ENCODE results near the gene EEF1AKMT2. TPM values are rescaled to one million over a fixed set of nuclear protein-coding genes. Genes with fewer than 3 reads are reported as not detected.

The EEF1AKMT2 gene
- total RNA-seq, 1 donor = 20.3 TPM

DNA sequence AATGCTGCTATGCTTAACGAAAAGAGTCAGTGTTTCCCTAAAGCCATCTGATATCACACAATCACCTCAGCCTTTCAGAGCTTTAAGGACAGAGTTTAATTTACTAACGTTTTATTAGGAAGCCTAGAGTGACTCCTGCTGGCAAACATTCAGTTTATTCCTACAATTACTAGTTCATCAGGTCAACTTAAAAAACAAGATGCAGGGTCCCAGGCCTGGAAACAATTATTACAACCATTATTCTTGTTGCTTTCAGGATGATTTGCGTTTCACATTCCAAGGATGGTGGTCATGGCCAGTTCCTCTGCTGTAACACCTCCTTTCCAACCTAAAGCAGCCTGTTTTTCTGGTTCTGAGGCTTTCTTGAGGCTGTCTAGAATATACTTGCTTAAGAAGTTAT lies 46.0 kb downstream of the EEF1AKMT2 start:
- Histone ChIP-seq H3K79me2 (ENCODE audit: insufficient read depth, low read length) (peaks cover 9% of the 10 kb centered on the region), H3K4me3 (ENCODE audit: insufficient read depth, low read length) (no peak overlapping the region), H3K4me1 (ENCODE audit: insufficient read depth, low read length) (peaks cover 21% of the 10 kb centered on the region), H3K36me3 (ENCODE audit: insufficient read depth, low read length) (peaks cover 12% of the 10 kb centered on the region), H3K27ac (ENCODE audit: low read depth, low read length) (no peak overlapping the region), H3K4me2 (ENCODE audit: insufficient read depth, low read length) (no peak overlapping the region), H3K27me3 (ENCODE audit: insufficient read depth, low read length) (no peaks in the 10 kb centered on the region), H4K20me1 (ENCODE audit: insufficient read depth, low read length) (peaks cover 14% of the 10 kb centered on the region), H2AFZ (ENCODE audit: low read length) (no peak overlapping the region), H3K9me3 (ENCODE audit: low read depth, low read length) (no peaks in the 10 kb centered on the region)
- no peak for DNase-seq (ENCODE audit: insufficient read length, low spot score, missing footprints)
- TF ChIP-seq, protein P1, sequence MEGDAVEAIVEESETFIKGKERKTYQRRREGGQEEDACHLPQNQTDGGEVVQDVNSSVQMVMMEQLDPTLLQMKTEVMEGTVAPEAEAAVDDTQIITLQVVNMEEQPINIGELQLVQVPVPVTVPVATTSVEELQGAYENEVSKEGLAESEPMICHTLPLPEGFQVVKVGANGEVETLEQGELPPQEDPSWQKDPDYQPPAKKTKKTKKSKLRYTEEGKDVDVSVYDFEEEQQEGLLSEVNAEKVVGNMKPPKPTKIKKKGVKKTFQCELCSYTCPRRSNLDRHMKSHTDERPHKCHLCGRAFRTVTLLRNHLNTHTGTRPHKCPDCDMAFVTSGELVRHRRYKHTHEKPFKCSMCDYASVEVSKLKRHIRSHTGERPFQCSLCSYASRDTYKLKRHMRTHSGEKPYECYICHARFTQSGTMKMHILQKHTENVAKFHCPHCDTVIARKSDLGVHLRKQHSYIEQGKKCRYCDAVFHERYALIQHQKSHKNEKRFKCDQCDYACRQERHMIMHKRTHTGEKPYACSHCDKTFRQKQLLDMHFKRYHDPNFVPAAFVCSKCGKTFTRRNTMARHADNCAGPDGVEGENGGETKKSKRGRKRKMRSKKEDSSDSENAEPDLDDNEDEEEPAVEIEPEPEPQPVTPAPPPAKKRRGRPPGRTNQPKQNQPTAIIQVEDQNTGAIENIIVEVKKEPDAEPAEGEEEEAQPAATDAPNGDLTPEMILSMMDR (IDR thresholded peaks at IDR 0.05; ENCODE audit: extremely low read depth, low read depth, low read length) = no peak

DNA sequence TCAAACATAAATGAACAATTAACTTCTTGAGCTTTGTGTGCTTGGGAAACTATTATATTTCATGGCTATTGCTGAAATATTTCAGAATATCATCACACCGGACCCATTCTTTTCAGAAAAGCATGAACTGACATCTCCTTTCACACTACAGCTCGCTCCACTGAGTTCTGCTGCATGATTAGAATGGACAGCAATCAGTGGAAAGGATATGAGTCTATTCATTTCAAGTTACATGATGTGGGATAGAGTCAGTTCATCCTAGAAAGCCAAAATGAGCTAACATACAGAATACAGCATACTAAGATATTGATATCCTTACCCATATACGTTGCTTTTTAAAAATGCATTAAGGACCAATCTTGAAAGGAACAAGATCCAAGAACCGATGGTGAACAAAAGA lies 46.4 kb downstream of the EEF1AKMT2 start:
- no peak overlapping the region for H2AFZ ChIP-seq (ENCODE audit: low read length)
- peaks cover 17% of the 10 kb centered on the region for H4K20me1 ChIP-seq (ENCODE audit: insufficient read depth, low read length)
- H3K4me1 ChIP-seq (ENCODE audit: insufficient read depth, low read length) = peaks cover 25% of the 10 kb centered on the region
- H3K36me3 ChIP-seq (ENCODE audit: insufficient read depth, low read length) = peaks cover 9% of the 10 kb centered on the region
- peak overlapping the region; percentile 77 for H3K4me3 ChIP-seq (ENCODE audit: insufficient read depth, low read length)
- H3K79me2 ChIP-seq (ENCODE audit: insufficient read depth, low read length) = peaks cover 12% of the 10 kb centered on the region
- H3K9me3 ChIP-seq (ENCODE audit: low read depth, low read length) = no peaks in the 10 kb centered on the region
- DNase-seq (ENCODE audit: insufficient read length, low spot score, missing footprints) = no peak
- H3K4me2 ChIP-seq (ENCODE audit: insufficient read depth, low read length) = peak overlapping the region; percentile 76
- TF ChIP-seq, protein P1 (IDR thresholded peaks at IDR 0.05; ENCODE audit: extremely low read depth, low read depth, low read length) = no peak
- peak overlapping the region; percentile 25 for H3K27ac ChIP-seq (ENCODE audit: low read depth, low read length)
- no peaks in the 10 kb centered on the region for H3K27me3 ChIP-seq (ENCODE audit: insufficient read depth, low read length)

DNA sequence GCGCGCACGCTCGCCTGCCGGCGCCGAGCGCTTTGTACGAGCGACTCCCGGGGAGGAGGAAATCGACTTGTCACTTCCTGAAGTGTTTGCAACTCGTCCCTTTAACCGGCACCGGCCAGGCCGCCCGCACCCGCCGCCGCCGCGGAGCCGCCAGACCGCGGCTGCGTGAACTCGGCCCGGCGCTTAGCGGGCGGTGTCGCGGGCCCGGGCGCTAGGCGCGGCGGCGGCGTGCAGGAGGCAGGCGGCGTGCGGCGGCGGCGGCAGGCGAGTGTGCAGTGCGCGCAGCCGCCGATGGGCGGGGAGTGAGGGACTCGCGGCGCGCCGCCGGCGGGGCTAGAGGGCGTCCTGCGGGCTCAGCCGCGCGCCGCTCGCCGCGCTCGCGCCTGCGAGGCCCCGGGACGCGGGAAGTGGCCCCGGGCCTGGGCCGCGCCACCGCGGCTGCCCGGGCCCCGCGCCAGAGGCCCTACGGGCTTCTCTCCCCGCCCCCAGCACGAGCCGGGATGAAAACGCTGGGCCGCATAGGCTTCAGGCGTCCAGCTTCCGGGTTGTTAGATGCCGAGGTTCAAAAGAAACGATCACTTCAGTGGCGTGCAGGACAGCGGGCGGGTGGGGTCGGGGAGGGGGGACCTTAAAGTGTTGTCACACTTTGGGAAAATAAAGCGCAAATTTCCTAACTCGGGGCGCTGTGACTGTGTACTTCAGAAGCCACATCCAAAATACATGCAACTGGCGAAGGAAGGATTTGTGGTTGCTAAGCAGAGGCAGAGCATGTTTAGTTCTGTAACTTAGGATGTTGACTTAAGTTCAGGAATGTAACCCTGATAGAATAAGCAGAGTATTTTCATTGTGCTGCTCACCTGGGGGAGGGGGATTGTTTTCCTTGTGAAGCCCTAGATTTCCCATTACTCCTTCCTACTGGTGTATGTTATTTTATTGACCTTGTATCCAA lies 47.3 kb downstream of the EEF1AKMT2 start, which contains the start of gene FAM53B:
FAM53B (minus strand) TSS at position 277 of the 949 bp plus-strand sequence. CDS start 37,665 bp downstream, outside the sequence.
- TF ChIP-seq, protein P1 (IDR thresholded peaks at IDR 0.05; ENCODE audit: extremely low read depth, low read depth, low read length) = no peak
- Histone ChIP-seq H3K4me3 (ENCODE audit: insufficient read depth, low read length) (peak within 1 kb of the TSS; percentile 77), H3K9me3 (ENCODE audit: low read depth, low read length) (no peaks in the 10 kb centered on the region), H3K27me3 (ENCODE audit: insufficient read depth, low read length) (no peaks in the 10 kb centered on the region), H3K27ac (ENCODE audit: low read depth, low read length) (peak within 1 kb of the TSS; percentile 25), H3K36me3 (ENCODE audit: insufficient read depth, low read length) (peaks cover 7% of the 10 kb centered on the region), H3K4me1 (ENCODE audit: insufficient read depth, low read length) (peaks cover 25% of the 10 kb centered on the region), H2AFZ (ENCODE audit: low read length) (no peak within 1 kb of the TSS), H4K20me1 (ENCODE audit: insufficient read depth, low read length) (peaks cover 17% of the 10 kb centered on the region), H3K79me2 (ENCODE audit: insufficient read depth, low read length) (peaks cover 19% of the 10 kb centered on the region), H3K4me2 (ENCODE audit: insufficient read depth, low read length) (peak within 1 kb of the TSS; percentile 89)
- peak; percentile 98 for DNase-seq (ENCODE audit: insufficient read length, low spot score, missing footprints)

All from osteoblast (primary cell).